HCT116 (cell line): ENCODE data around the gene SUPT5H. TPM values are rescaled to one million over a fixed set of nuclear protein-coding genes. Genes with fewer than 3 reads are reported as not detected.

Source experiments
- ATAC-seq: fragments of 200-7000 bp; cut with Tn5 transposase; 2 replicates; pipeline ENCODE4 v1.9.1; 2020; ENCODE audit warnings: mild to moderate bottlenecking, moderate library complexity
- BruUV-seq: library from RNA; stranded (reverse); fragments of 400-500 nt; replicated peaks from 2 replicates; lab custom pipeline; 2021; lab: Mats Ljungman, UMichigan
- CTCF ChIA-PET: fragments of 300-600 bp; sonication (Branson Sonifier 250); formaldehyde crosslinking; loops from one replicate; lab custom pipeline; 2021; ENCODE audit warnings: antibody characterized with exemption; lab: Charles Lee
- POLR2A ChIA-PET: fragments of 300-600, 350-600 bp; sonication (Branson Sonifier 250); formaldehyde crosslinking; loops from one replicate; lab custom pipeline; 2021; ENCODE audit warnings: antibody characterized with exemption; lab: Charles Lee
- RAD21 ChIA-PET, 2 experiments: fragments of 300-600 bp; sonication (Branson Sonifier 250); formaldehyde crosslinking; loops; one replicate each; lab custom pipeline; 2023; ENCODE audit warnings: low total read pairs in 2 of 2; ENCODE audit not compliant: uncharacterized antibody in 2 of 2, unreplicated experiment in 2 of 2, low non-redundant PET in 1 of 2; lab: Charles Lee
- DNase-seq: peaks from one replicate; pipeline ENCODE4 v3.0.0-alpha.2; 2010; ENCODE audit warnings: low read depth, low spot score
- H2AFZ ChIP-seq: fragments of 200-600 bp; shearing (Covaris generic), sonication (generic); 2 replicates; pipeline ENCODE4 v1.6.1; 2017; ENCODE audit warnings: low read depth, mixed run types, mixed read lengths, antibody characterized with exemption, low read length; ENCODE audit not compliant: poor library complexity, severe bottlenecking
- H3K27ac ChIP-seq: 2 replicates; pipeline ENCODE4 v1.5.1; 2012; ENCODE audit warnings: low read depth, low read length
- H3K27me3 ChIP-seq: fragments of 200-600 bp; sonication (generic); 2 replicates; pipeline ENCODE4 v1.6.1; 2016; ENCODE audit warnings: mixed run types, low read length, mixed read lengths; ENCODE audit not compliant: insufficient read depth
- H3K36me3 ChIP-seq, 2 experiments: fragments of 200-500 bp in 1 of 2; fragments of 200-600 bp in 1 of 2; sonication (Bioruptor generic) in 1 of 2; sonication (generic) in 1 of 2; 2 replicates each; pipeline versions ENCODE4 v1.5.1 to v1.6.1; 2014 to 2016; ENCODE audit warnings: low read length in 2 of 2, inconsistent platforms in 1 of 2, mixed read lengths in 1 of 2, mixed run types in 1 of 2; ENCODE audit not compliant: insufficient read depth in 2 of 2, control insufficient read depth in 1 of 2
- H3K4me1 ChIP-seq, 2 experiments: fragments of 200-600 bp in 1 of 2; sonication (generic) in 1 of 2; 2 replicates each; pipeline versions ENCODE4 v1.5.1 to v1.6.1; 2012 to 2017; ENCODE audit warnings: low read length in 2 of 2, inconsistent platforms in 1 of 2, mild to moderate bottlenecking in 1 of 2, mixed read lengths in 1 of 2, mixed run types in 1 of 2, moderate library complexity in 1 of 2; ENCODE audit not compliant: insufficient read depth in 2 of 2, control insufficient read depth in 1 of 2
- H3K4me2 ChIP-seq: fragments of 200-600 bp; sonication (generic); 2 replicates; pipeline ENCODE4 v1.6.1; 2017; ENCODE audit warnings: mixed run types, low read length, mixed read lengths
- H3K4me3 ChIP-seq, 2 experiments: fragments of 200-600 bp in 1 of 2; sonication (generic) in 1 of 2; replicated peaks in 1 of 2; 2 replicates each; pipeline ENCODE4 v1.5.1; 2011 to 2016; ENCODE audit warnings: low read length in 2 of 2, control low read depth in 1 of 2, low read depth in 1 of 2, mild to moderate bottlenecking in 1 of 2, mixed read lengths in 1 of 2, mixed run types in 1 of 2
- H3K79me2 ChIP-seq: fragments of 200-600 bp; sonication (generic); 2 replicates; pipeline ENCODE4 v1.6.1; 2017; ENCODE audit warnings: mild to moderate bottlenecking, mixed run types, low read length, moderate library complexity, mixed read lengths; ENCODE audit not compliant: insufficient read depth
- H3K9ac ChIP-seq: fragments of 200-600 bp; sonication (generic); 2 replicates; pipeline ENCODE4 v1.6.1; 2016; ENCODE audit warnings: low read length, mixed read lengths
- H3K9me2 ChIP-seq: fragments of 200-600 bp; sonication (generic), shearing (Covaris generic); 2 replicates; pipeline ENCODE4 v1.6.1; 2017; ENCODE audit warnings: mixed run types, mild to moderate bottlenecking, moderate library complexity; ENCODE audit not compliant: insufficient read depth
- H3K9me3 ChIP-seq, 2 experiments: fragments of 200-500 bp in 1 of 2; fragments of 200-600 bp in 1 of 2; sonication (Bioruptor generic) in 1 of 2; sonication (generic) in 1 of 2; 2 replicates each; pipeline ENCODE4 v1.6.1; 2014 to 2017; ENCODE audit warnings: low read length in 2 of 2, mixed read lengths in 2 of 2, inconsistent platforms in 1 of 2, low read depth in 1 of 2, mild to moderate bottlenecking in 1 of 2, mixed run types in 1 of 2, moderate library complexity in 1 of 2; ENCODE audit not compliant: control insufficient read depth in 1 of 2, insufficient read depth in 1 of 2
- H4K20me1 ChIP-seq: fragments of 200-600 bp; sonication (generic), shearing (Covaris generic); 2 replicates; pipeline ENCODE4 v1.6.1; 2017; ENCODE audit warnings: mixed run types, mild to moderate bottlenecking, moderate library complexity; ENCODE audit not compliant: insufficient read depth
- CEBPB ChIP-seq: IDR thresholded peaks from 2 replicates; pipeline ENCODE4 v1.6.1; 2012; ENCODE audit warnings: low read depth
- EZH2phosphoT487 ChIP-seq: fragments of 200-600 bp; IDR thresholded peaks from 2 replicates; pipeline ENCODE4 v1.6.1; 2018; ENCODE audit warnings: antibody characterized with exemption, borderline replicate concordance
- POLR2A ChIP-seq: IDR thresholded peaks from 2 replicates; pipeline ENCODE4 v1.7.0; 2011; ENCODE audit warnings: borderline replicate concordance; ENCODE audit not compliant: insufficient read depth, insufficient read length; ENCODE audit errors: extremely low read depth
- RAD21 ChIP-seq: IDR thresholded peaks from 2 replicates; pipeline ENCODE4 v1.6.1; 2012; ENCODE audit warnings: low read depth, mild to moderate bottlenecking
- REST ChIP-seq: IDR thresholded peaks from 2 replicates; pipeline ENCODE4 v1.6.1; 2012; ENCODE audit warnings: low read depth
- SIN3A ChIP-seq: IDR thresholded peaks from 2 replicates; pipeline ENCODE4 v1.6.1; 2012; ENCODE audit warnings: low read depth
- SP1 ChIP-seq: IDR thresholded peaks from 2 replicates; pipeline ENCODE4 v1.6.1; 2012; ENCODE audit warnings: low read depth
- TCF7L2 ChIP-seq: IDR thresholded peaks from 2 replicates; pipeline ENCODE4 v1.7.0; 2011; ENCODE audit warnings: borderline replicate concordance, inconsistent platforms; ENCODE audit not compliant: insufficient read depth, insufficient read length; ENCODE audit errors: extremely low read depth
- YY1 ChIP-seq: IDR thresholded peaks from 2 replicates; pipeline ENCODE4 v1.6.1; 2011; ENCODE audit warnings: low read length, low read depth, moderate library complexity, mild to moderate bottlenecking; ENCODE audit not compliant: insufficient replicate concordance; ENCODE audit errors: extremely low read depth
- intact Hi-C: fragments of 100-400 bp; cut with micrococcal nuclease; formaldehyde crosslinking; loops from 2 replicates; pipeline ENCODE4 v1.10.0; 2022
- total RNA-seq: library from RNA; stranded (reverse); gene quantifications from one replicate; pipeline ENCODE4 v1.2.1, GENCODE V29; 2021; ENCODE audit not compliant: unreplicated experiment
- TF ChIP-seq, protein P1 (sequence below): IDR thresholded peaks from 2 replicates; pipeline ENCODE4 v1.6.1; 2011; ENCODE audit warnings: mild to moderate bottlenecking, low read length, moderate library complexity; ENCODE audit not compliant: insufficient replicate concordance; ENCODE audit errors: extremely low read depth

SUPT5H gene
- total RNA-seq, 1 experiment from 2014 or later = 120 TPM

- H2AFZ ChIP-seq = no peak overlapping the region
- CTCF ChIA-PET = interaction anchor here (2.4 kb wide), 1 partner anchor 10 kb away, joined by 15 read pairs; no protein-coding TSS in a partner anchor
- peaks cover 47 to 86% of the 10 kb centered on the region in 2 experiments for H3K4me1 ChIP-seq
Measured at GRCh38 chr19:39407410-39407659, 38.0 kb upstream of the SUPT5H start.

More at GRCh38 chr19:39407410-39407659, 38.0 kb upstream of the SUPT5H start:
- BruUV-seq = no TSS peak
- POLR2A ChIA-PET = interaction anchor here (2.5 to 4.1 kb wide), 3 partner anchors 9 to 28 kb away, joined by 17 to 57 read pairs (median 39); partner anchors contain the start of genes MED29, PAF1 and RPS16
- Histone ChIP-seq H4K20me1 (peaks cover 5% of the 10 kb centered on the region; the same call in 1 of the 2 replicates), H3K9me2 (no peaks in the 10 kb centered on the region), H3K36me3 (peaks cover 2 to 12% of the 10 kb centered on the region in 2 experiments; a peak in 1 of 4 replicates), H3K9me3 (no peaks in the 10 kb centered on the region), H3K79me2 (peaks cover 38% of the 10 kb centered on the region), H3K27ac (peak overlapping the region; percentile 100), H3K4me3 (peak overlapping the region; percentile 90 to 98), H3K4me2 (peak overlapping the region; percentile 92), H3K27me3 (no peaks in the 10 kb centered on the region), H3K9ac (peak overlapping the region; percentile 97)
- RAD21 ChIA-PET = interaction anchor here in 1 of 2 experiments (0.6 to 1.0 kb wide), 2 partner anchors 9 to 16 kb away, joined by 3 to 4 read pairs; partner anchors contain the start of gene MED29
- TF ChIP-seq TCF7L2 (no peak), REST (no peak), YY1 (no peak), EZH2phosphoT487 (no peak), POLR2A (no peak), RAD21 (no peak), SP1 (no peak), CEBPB (no peak), SIN3A (no peak)
- TF ChIP-seq, protein P1, sequence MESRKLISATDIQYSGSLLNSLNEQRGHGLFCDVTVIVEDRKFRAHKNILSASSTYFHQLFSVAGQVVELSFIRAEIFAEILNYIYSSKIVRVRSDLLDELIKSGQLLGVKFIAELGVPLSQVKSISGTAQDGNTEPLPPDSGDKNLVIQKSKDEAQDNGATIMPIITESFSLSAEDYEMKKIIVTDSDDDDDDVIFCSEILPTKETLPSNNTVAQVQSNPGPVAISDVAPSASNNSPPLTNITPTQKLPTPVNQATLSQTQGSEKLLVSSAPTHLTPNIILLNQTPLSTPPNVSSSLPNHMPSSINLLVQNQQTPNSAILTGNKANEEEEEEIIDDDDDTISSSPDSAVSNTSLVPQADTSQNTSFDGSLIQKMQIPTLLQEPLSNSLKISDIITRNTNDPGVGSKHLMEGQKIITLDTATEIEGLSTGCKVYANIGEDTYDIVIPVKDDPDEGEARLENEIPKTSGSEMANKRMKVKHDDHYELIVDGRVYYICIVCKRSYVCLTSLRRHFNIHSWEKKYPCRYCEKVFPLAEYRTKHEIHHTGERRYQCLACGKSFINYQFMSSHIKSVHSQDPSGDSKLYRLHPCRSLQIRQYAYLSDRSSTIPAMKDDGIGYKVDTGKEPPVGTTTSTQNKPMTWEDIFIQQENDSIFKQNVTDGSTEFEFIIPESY = no peak
- ATAC-seq (no peak), DNase-seq (no peak)
- intact Hi-C loops = no loop called here
